Lung (tissue), 12 donors: ENCODE data around the gene DENND2C. TPM values are rescaled to one million over a fixed set of nuclear protein-coding genes. Genes with fewer than 3 reads are reported as not detected.

Source experiments
- ATAC-seq: fragments of 200-7000 bp; cut with Tn5 transposase; one replicate; pipeline ENCODE4 v1.9.1; 2020; ENCODE audit warnings: moderate number of reproducible peaks; ENCODE audit not compliant: insufficient read depth, low FRiP score
- DNase-seq, 3 donors: peaks; one replicate each; pipeline ENCODE4 v3.0.0-alpha.2; 2013 to 2017
- H3K27ac ChIP-seq, 2 donors: one replicate each; pipeline ENCODE4 v1.5.1; 2013; ENCODE audit warnings: mild to moderate bottlenecking in 2 of 2, moderate library complexity in 2 of 2, control low read depth in 1 of 2, inconsistent platforms in 1 of 2, low read depth in 1 of 2, low read length in 1 of 2
- H3K27me3 ChIP-seq, 3 donors: one replicate each; pipeline ENCODE4 v1.5.1; 2013; ENCODE audit warnings: low read length in 2 of 3; ENCODE audit not compliant: control insufficient read depth in 3 of 3, insufficient read depth in 3 of 3
- H3K36me3 ChIP-seq, 4 donors: one replicate each; pipeline ENCODE4 v1.5.1; 2013; ENCODE audit warnings: low read length in 4 of 4, mild to moderate bottlenecking in 1 of 4, moderate library complexity in 1 of 4; ENCODE audit not compliant: control insufficient read depth in 4 of 4, insufficient read depth in 4 of 4
- H3K4me1 ChIP-seq, 5 donors: one replicate each; pipeline ENCODE4 v1.5.1; 2013; ENCODE audit warnings: low read length in 5 of 5, mild to moderate bottlenecking in 2 of 5, moderate library complexity in 1 of 5; ENCODE audit not compliant: control insufficient read depth in 5 of 5, insufficient read depth in 5 of 5
- H3K4me3 ChIP-seq: one replicate; pipeline ENCODE4 v1.5.1; 2013; ENCODE audit warnings: mild to moderate bottlenecking, control low read depth, moderate library complexity
- H3K9ac ChIP-seq, 2 donors: one replicate each; pipeline ENCODE4 v1.5.1; 2013; ENCODE audit warnings: low read length in 2 of 2, control low read depth in 1 of 2; ENCODE audit not compliant: insufficient read depth in 1 of 2
- H3K9me3 ChIP-seq, 4 donors: one replicate each; pipeline ENCODE4 v1.5.1; 2013; ENCODE audit warnings: low read length in 3 of 4, mild to moderate bottlenecking in 1 of 4, moderate library complexity in 1 of 4; ENCODE audit not compliant: control insufficient read depth in 4 of 4, insufficient read depth in 3 of 4
- WGBS, 2 donors: extraction: QIAGEN DNeasy Blood & Tissue Kit; methylation state at CpG; one replicate each; pipeline ENCODE4 v1.1.7; 2013; 5-methylcytosine and 5-hydroxymethylcytosine counted together
- polyA plus RNA-seq, 2 donors: library from polyadenylated mRNA; stranded (reverse); fragments of 200-250 nt; gene quantifications; one replicate each; pipeline ENCODE4 v1.2.1, GENCODE V29; 2013
- total RNA-seq, 2 donors: library from RNA; depleted of rRNA in 1 of 2; stranded (reverse); fragments of >200 nt in 1 of 2; gene quantifications; one replicate each; pipeline ENCODE4 v1.2.1, GENCODE V29; 2014 to 2021
- TF ChIP-seq, protein P1 (sequence below): IDR thresholded peaks from 2 replicates; pipeline ENCODE4 v1.5.1; 2012; ENCODE audit warnings: mild to moderate bottlenecking; ENCODE audit errors: control extremely low read depth, extremely low read depth
- donor health status: control.
- donor health status: control.
- donor health status: Bipolar disorder and iron deficiency.
- donor health status: healthy.
- donor health status: DM: yes; HTN: yes; CAD: no.

Gene DENND2C
- total and polyA plus RNA-seq, 4 donors, result 1.00 to 6.1 (median 3.0) TPM

DNA sequence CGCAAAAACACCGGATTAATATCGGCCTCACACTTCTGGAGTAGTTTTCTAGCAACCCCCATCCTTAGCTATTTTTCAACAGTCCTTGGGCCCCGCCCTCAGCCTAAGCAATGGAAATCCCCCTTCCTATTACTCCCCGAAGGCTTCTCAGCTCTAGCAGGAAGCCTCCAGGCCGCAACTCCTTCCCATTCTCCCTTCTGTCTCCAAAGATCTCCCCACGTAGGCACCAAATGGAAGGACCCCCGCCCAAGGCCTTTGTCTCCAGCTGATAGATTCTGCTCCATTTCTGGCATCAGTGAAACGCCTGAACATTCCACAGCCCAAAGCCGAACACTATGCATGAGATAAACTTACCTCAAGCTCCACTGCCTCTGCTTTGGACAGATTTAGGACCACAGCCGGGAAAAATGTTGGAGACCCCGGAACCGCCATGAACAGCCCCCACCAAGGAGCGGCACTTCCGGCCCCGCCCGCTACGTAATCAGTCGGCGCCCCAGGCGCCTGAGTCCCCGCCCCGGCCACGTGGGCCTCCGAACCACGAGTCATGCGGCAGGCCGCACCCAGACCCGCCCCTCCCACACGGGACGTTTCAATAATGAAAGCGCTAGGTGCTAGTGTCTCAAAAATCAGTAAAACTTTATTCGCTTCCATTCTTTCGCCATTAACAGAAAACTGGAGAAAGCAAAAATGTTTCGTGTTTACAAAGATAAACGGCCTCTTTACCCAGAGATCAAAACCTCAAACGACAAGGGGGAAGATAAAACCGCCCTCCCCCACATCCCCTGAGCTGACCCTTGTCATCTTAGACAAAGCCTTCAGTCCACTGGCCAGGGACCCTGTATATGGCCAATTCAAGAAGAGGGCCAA is 46.7 kb upstream of the DENND2C start, which contains the start of gene NRAS:
Gene NRAS (minus strand): TSS at position 468 of the 867 bp plus-strand sequence. CDS start 611 bp downstream, outside the sequence.
- Histone ChIP-seq H3K4me1 (peaks cover 0 to 11% (median 3%) of the 10 kb centered on the region in 5 donors), H3K27ac (peak within 1 kb of the TSS; percentile 93 to 95), H3K36me3 (peaks cover 17 to 53% (median 42%) of the 10 kb centered on the region in 4 donors), H3K4me3 (peak within 1 kb of the TSS; percentile 76), H3K9ac (peak within 1 kb of the TSS; percentile 98), H3K27me3 (no peaks in the 10 kb centered on the region), H3K9me3 (no peaks in the 10 kb centered on the region)
- DNase-seq, result peak; percentile 94 to 96 (median 95)
- ATAC-seq, result peak; percentile 99
- WGBS, 2 donors, result 0 to 1% methylated on average over 38 of the region's 38 CpGs
- TF ChIP-seq, protein P1, sequence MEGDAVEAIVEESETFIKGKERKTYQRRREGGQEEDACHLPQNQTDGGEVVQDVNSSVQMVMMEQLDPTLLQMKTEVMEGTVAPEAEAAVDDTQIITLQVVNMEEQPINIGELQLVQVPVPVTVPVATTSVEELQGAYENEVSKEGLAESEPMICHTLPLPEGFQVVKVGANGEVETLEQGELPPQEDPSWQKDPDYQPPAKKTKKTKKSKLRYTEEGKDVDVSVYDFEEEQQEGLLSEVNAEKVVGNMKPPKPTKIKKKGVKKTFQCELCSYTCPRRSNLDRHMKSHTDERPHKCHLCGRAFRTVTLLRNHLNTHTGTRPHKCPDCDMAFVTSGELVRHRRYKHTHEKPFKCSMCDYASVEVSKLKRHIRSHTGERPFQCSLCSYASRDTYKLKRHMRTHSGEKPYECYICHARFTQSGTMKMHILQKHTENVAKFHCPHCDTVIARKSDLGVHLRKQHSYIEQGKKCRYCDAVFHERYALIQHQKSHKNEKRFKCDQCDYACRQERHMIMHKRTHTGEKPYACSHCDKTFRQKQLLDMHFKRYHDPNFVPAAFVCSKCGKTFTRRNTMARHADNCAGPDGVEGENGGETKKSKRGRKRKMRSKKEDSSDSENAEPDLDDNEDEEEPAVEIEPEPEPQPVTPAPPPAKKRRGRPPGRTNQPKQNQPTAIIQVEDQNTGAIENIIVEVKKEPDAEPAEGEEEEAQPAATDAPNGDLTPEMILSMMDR, result no peak

DNA sequence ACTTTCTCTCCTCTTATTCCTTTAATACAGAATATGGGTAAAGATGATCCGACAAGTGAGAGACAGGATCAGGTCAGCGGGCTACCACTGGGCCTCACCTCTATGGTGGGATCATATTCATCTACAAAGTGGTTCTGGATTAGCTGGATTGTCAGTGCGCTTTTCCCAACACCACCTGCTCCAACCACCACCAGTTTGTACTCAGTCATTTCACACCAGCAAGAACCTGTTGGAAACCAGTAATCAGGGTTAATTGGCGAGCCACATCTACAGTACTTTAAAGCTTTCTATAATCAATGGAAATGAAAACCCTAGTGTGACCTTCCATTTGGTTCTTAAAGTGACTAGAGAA is 46.1 kb upstream of the DENND2C start:
- peaks cover 0 to 11% (median 3%) of the 10 kb centered on the region in 5 donors for H3K4me1 ChIP-seq
- H3K9ac ChIP-seq, result peak overlapping the region; percentile 98
- peak overlapping the region; percentile 76 for H3K4me3 ChIP-seq
- WGBS, 2 donors, result 33 to 46% methylated on average over 4 of the region's 4 CpGs
- ATAC-seq (no peak), DNase-seq (no peak)
- H3K9me3 ChIP-seq, result no peaks in the 10 kb centered on the region
- TF ChIP-seq, protein P1, result no peak
- H3K27ac ChIP-seq, result peak overlapping the region; percentile 93 to 95
- peaks cover 19 to 48% (median 38%) of the 10 kb centered on the region in 4 donors for H3K36me3 ChIP-seq
- H3K27me3 ChIP-seq, result no peaks in the 10 kb centered on the region

DNA sequence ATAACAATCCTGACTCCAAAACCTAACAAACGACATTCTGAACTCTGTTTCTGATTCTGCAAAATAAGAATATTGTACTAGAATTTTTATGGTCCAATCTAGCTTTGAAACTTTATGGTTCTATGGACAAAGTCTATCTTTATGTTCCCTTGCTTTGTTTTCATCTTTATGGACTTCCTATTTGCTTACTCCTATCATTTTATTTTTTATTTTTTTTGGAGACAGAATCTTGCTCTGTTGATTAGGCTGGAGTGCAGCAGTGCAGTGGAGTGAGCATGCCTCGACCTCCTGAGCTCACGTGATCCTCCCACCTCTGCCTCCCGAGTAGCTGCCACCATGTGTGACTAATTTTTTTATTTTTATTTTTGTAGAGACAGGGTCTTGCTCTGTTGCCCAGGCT is 43.1 kb upstream of the DENND2C start:
- no peaks in the 10 kb centered on the region for H3K27me3 ChIP-seq
- H3K4me1 ChIP-seq, result peaks cover 0 to 11% (median 3%) of the 10 kb centered on the region in 5 donors
- no peak for DNase-seq
- 89 to 94% methylated on average over 4 of the region's 4 CpGs for WGBS, 2 donors
- H3K9me3 ChIP-seq, result no peaks in the 10 kb centered on the region
- H3K27ac ChIP-seq, result no peak overlapping the region
- ATAC-seq, result no peak
- no peak overlapping the region for H3K9ac ChIP-seq
- no peak overlapping the region for H3K4me3 ChIP-seq
- peaks cover 15 to 43% (median 26%) of the 10 kb centered on the region in 4 donors for H3K36me3 ChIP-seq
- TF ChIP-seq, protein P1, result no peak
